Tibial nerve (tissue), 4 donors: Measurements from ENCODE around the gene PTPRM. TPM values are rescaled to one million over a fixed set of nuclear protein-coding genes. Genes with fewer than 3 reads are reported as not detected.

ENCODE experiments used
- DNase-seq, 2 donors: peaks; one replicate each; pipeline ENCODE4 v3.0.0-alpha.2; 2019; ENCODE audit warnings: low spot score in 2 of 2
- H3K27ac ChIP-seq, 4 donors: fragments of 200-600 bp; sonication (generic) in 3 of 4; one replicate each; pipeline ENCODE4 v1.5.1; 2017 to 2019; ENCODE audit warnings: mild to moderate bottlenecking in 1 of 4
- H3K27me3 ChIP-seq, 2 donors: fragments of 200-600 bp; sonication (generic) in 1 of 2; one replicate each; pipeline versions ENCODE4 v1.5.1 to v1.6.0; 2017 to 2019
- H3K36me3 ChIP-seq, 3 donors: fragments of 200-600 bp; sonication (generic); one replicate each; pipeline ENCODE4 v1.5.1; 2018 to 2019
- H3K4me1 ChIP-seq, 4 donors: fragments of 200-600 bp; sonication (generic) in 3 of 4; one replicate each; pipeline ENCODE4 v1.5.1; 2017 to 2019
- H3K4me3 ChIP-seq, 4 donors: fragments of 200-600 bp; sonication (generic) in 3 of 4; one replicate each; pipeline ENCODE4 v1.5.1; 2017 to 2019; ENCODE audit warnings: mild to moderate bottlenecking in 1 of 4, moderate library complexity in 1 of 4
- H3K9me3 ChIP-seq, 4 donors: fragments of 200-600 bp; sonication (generic) in 3 of 4; one replicate each; pipeline ENCODE4 v1.5.1; 2017 to 2019
- EP300 ChIP-seq, 2 donors: sonication (generic); formaldehyde crosslinking; IDR thresholded peaks; one replicate each; pipeline ENCODE4 v1.6.1; 2017; ENCODE audit warnings: antibody characterized with exemption in 2 of 2, mild to moderate bottlenecking in 1 of 2
- POLR2A ChIP-seq, 2 donors: fragments of 450-650 bp; IDR thresholded peaks; one replicate each; pipeline ENCODE4 v1.6.1; 2017; ENCODE audit warnings: antibody characterized with exemption in 2 of 2, mild to moderate bottlenecking in 2 of 2, moderate library complexity in 2 of 2
- WGBS, 2 donors: methylation state at CpG; one replicate each; pipeline ENCODE4 v1.1.5; 2018; 5-methylcytosine and 5-hydroxymethylcytosine counted together
- total RNA-seq, 4 donors: library from RNA; depleted of rRNA; stranded (reverse); fragments of >200 nt; gene quantifications; one replicate each; pipeline ENCODE4 v1.1.0, GENCODE V29; 2016
- TF ChIP-seq, protein P1 (sequence below), 5 experiments: fragments of 200-600 bp in 3 of 5; fragments of 450-650 bp in 2 of 5; sonication (generic) in 3 of 5; IDR thresholded peaks; one replicate each; pipeline ENCODE4 v1.5.1; 2016 to 2019; ENCODE audit warnings: antibody characterized with exemption in 5 of 5, mild to moderate bottlenecking in 3 of 5, moderate library complexity in 2 of 5

The PTPRM gene
- total RNA-seq, 4 donors from 2014 or later: 62.2 to 92.4 (median 80.7) TPM

- DNase-seq: no peak
- TF ChIP-seq POLR2A (IDR thresholded peaks at IDR 0.05) (no peak), EP300 (IDR thresholded peaks at IDR 0.05) (no peak)
- TF ChIP-seq, protein P1, sequence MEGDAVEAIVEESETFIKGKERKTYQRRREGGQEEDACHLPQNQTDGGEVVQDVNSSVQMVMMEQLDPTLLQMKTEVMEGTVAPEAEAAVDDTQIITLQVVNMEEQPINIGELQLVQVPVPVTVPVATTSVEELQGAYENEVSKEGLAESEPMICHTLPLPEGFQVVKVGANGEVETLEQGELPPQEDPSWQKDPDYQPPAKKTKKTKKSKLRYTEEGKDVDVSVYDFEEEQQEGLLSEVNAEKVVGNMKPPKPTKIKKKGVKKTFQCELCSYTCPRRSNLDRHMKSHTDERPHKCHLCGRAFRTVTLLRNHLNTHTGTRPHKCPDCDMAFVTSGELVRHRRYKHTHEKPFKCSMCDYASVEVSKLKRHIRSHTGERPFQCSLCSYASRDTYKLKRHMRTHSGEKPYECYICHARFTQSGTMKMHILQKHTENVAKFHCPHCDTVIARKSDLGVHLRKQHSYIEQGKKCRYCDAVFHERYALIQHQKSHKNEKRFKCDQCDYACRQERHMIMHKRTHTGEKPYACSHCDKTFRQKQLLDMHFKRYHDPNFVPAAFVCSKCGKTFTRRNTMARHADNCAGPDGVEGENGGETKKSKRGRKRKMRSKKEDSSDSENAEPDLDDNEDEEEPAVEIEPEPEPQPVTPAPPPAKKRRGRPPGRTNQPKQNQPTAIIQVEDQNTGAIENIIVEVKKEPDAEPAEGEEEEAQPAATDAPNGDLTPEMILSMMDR (IDR thresholded peaks at IDR 0.05): no peak
- H3K4me3 ChIP-seq: no peak overlapping the region
- 69 to 77% methylated on average over 2 of the region's 2 CpGs for WGBS, 2 donors
- no peak overlapping the region for H3K27ac ChIP-seq
- peaks cover 0 to 16% (median 0%) of the 10 kb centered on the region in 4 donors for H3K4me1 ChIP-seq
- no peaks in the 10 kb centered on the region for H3K27me3 ChIP-seq
- H3K36me3 ChIP-seq: no peaks in the 10 kb centered on the region
- H3K9me3 ChIP-seq: no peaks in the 10 kb centered on the region
These were observed 331.1 kb downstream of the PTPRM start for GRCh38 chr18:7898181-7898580.

DNA sequence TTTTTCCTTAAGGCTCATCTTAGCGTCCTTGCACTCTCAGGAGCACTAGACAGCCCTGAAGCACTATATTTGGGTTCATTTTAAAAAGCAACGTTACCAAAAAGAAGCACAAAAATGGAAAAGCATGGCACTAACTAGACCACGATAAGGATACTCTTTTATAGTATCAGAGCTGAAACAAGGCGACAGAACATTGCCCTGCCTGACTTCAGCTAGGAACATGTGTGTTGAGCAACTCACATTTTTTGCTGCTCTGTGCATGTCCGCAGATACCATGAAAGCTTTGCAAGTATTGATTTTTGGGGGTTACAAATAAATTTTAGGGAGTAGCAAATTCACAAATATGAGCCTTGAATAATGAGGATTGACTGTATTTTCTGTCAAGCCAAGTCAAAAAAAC, 332.0 kb downstream of the PTPRM start:
- 91 to 94% methylated on average over 5 of the region's 5 CpGs for WGBS, 2 donors
- Histone ChIP-seq H3K4me1 (peaks cover 0 to 16% (median 0%) of the 10 kb centered on the region in 4 donors), H3K36me3 (no peaks in the 10 kb centered on the region), H3K27me3 (no peaks in the 10 kb centered on the region), H3K4me3 (no peak overlapping the region), H3K27ac (no peak overlapping the region), H3K9me3 (no peaks in the 10 kb centered on the region)
- no peak for TF ChIP-seq POLR2A (IDR thresholded peaks at IDR 0.05)
- TF ChIP-seq EP300 (IDR thresholded peaks at IDR 0.05): no peak
- TF ChIP-seq, protein P1 (IDR thresholded peaks at IDR 0.05): no peak
- no peak for DNase-seq

DNA sequence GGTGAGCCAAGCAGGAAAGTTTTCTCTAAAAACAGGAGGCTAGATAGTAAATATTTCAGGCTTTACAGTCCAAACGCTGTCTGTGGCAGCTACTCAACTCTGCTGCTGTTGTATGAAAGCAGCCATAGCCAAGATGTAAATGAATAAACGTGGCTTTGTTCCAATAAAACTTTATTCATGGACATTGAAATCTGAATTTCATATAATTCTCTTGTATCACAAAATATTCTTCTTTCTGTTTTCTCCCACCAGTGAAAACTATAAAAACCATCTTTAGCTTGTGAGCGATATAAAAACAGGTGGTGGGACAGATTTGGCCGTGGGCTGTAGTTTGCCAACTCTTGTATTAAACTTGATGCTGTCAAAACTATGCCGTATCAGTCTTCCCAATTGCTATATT, 333.0 kb downstream of the PTPRM start:
- 89 to 90% methylated on average over 5 of the region's 5 CpGs for WGBS, 2 donors
- Histone ChIP-seq H3K36me3 (no peaks in the 10 kb centered on the region), H3K4me1 (peaks cover 0 to 16% (median 0%) of the 10 kb centered on the region in 4 donors), H3K27me3 (no peaks in the 10 kb centered on the region), H3K27ac (no peak overlapping the region), H3K9me3 (no peaks in the 10 kb centered on the region), H3K4me3 (no peak overlapping the region)
- TF ChIP-seq POLR2A (IDR thresholded peaks at IDR 0.05): no peak
- TF ChIP-seq, protein P1 (IDR thresholded peaks at IDR 0.05): no peak
- no peak for TF ChIP-seq EP300 (IDR thresholded peaks at IDR 0.05)
- no peak for DNase-seq

- H3K4me1 ChIP-seq: peaks cover 0 to 14% (median 0%) of the 10 kb centered on the region in 4 donors
- no peak overlapping the region for H3K27ac ChIP-seq
- whole genome bisulfite sequencing, 2 donors: 89 to 94% methylated on average over 1 of the region's 1 CpG
- DNase-seq: no peak
- no peaks in the 10 kb centered on the region for H3K36me3 ChIP-seq
- no peaks in the 10 kb centered on the region for H3K9me3 ChIP-seq
- no peaks in the 10 kb centered on the region for H3K27me3 ChIP-seq
- TF ChIP-seq, protein P1 (IDR thresholded peaks at IDR 0.05): no peak
- no peak for TF ChIP-seq EP300 (IDR thresholded peaks at IDR 0.05)
- TF ChIP-seq POLR2A (IDR thresholded peaks at IDR 0.05): no peak
- no peak overlapping the region for H3K4me3 ChIP-seq
These were observed 334.5 kb downstream of the PTPRM start for GRCh38 chr18:7901657-7902056.

GRCh38 chr18:7902399-7902839, 335.3 kb downstream of the PTPRM start:
- peaks cover 0 to 6% (median 0%) of the 10 kb centered on the region in 4 donors for H3K4me1 ChIP-seq
- H3K27ac ChIP-seq: no peak overlapping the region
- WGBS, 2 donors: 86 to 91% methylated on average over 5 of the region's 5 CpGs
- no peak overlapping the region for H3K4me3 ChIP-seq
- H3K27me3 ChIP-seq: no peaks in the 10 kb centered on the region
- no peaks in the 10 kb centered on the region for H3K36me3 ChIP-seq
- H3K9me3 ChIP-seq: no peaks in the 10 kb centered on the region
- TF ChIP-seq, protein P1 (IDR thresholded peaks at IDR 0.05): no peak
- TF ChIP-seq POLR2A (IDR thresholded peaks at IDR 0.05) (no peak), EP300 (IDR thresholded peaks at IDR 0.05) (no peak)
- DNase-seq: no peak
